ENCODE results near the gene RPS27A. TPM values are rescaled to one million over a fixed set of nuclear protein-coding genes. Genes with fewer than 3 reads are reported as not detected.
A peak's percentile ranks its signal among the peaks of the same experiment; 100 is the strongest.
"Not testable (repeated sequence)": the region's sequence is repeated elsewhere in the genome, so short reads cannot be mapped to it uniquely, and the experiment has no call there.

Gene RPS27A
- total RNA-seq, 1 donor from 2014 or later: 3,784 TPM

- peak overlapping the region; percentile 96 for H3K4me3 ChIP-seq (ENCODE audit: low read depth, low read length)
- DNase-seq (ENCODE audit: low read depth): no peak
- TF ChIP-seq CTCF (conservative IDR thresholded peaks at IDR 0.05; ENCODE audit: low read depth, low read length): no peak
Observed at GRCh38 chr2:55269645-55269990, 37.1 kb downstream of the RPS27A start.

GRCh38 chr2:55274346-55274745, 41.9 kb downstream of the RPS27A start:
- not testable (repeated sequence) for DNase-seq (ENCODE audit: low read depth); H3K4me3 ChIP-seq (ENCODE audit: low read depth, low read length)

- H3K4me3 ChIP-seq (ENCODE audit: low read depth, low read length): no peak overlapping the region
- TF ChIP-seq CTCF (conservative IDR thresholded peaks at IDR 0.05; ENCODE audit: low read depth, low read length): no peak
- no peak for DNase-seq (ENCODE audit: low read depth)
Observed at GRCh38 chr2:55277310-55277709, 44.8 kb downstream of the RPS27A start.

- not testable (repeated sequence) for DNase-seq (ENCODE audit: low read depth); H3K4me3 ChIP-seq (ENCODE audit: low read depth, low read length)
Observed at GRCh38 chr2:55279214-55279835, 46.8 kb downstream of the RPS27A start.

GRCh38 chr2:55279859-55280424, 47.5 kb downstream of the RPS27A start:
- not testable (repeated sequence) for DNase-seq (ENCODE audit: low read depth)

GRCh38 chr2:55280851-55281546, 48.5 kb downstream of the RPS27A start:
- not testable (repeated sequence) for DNase-seq (ENCODE audit: low read depth); H3K4me3 ChIP-seq (ENCODE audit: low read depth, low read length)

More at GRCh38 chr2:55279859-55280424, 47.5 kb downstream of the RPS27A start:
- H3K4me3 ChIP-seq (ENCODE audit: low read depth, low read length): not testable (repeated sequence)

- H3K4me3 ChIP-seq (ENCODE audit: low read depth, low read length): peak overlapping the region; percentile 75
- no peak for DNase-seq (ENCODE audit: low read depth)
- TF ChIP-seq CTCF (conservative IDR thresholded peaks at IDR 0.05; ENCODE audit: low read depth, low read length): no peak
Observed at GRCh38 chr2:55282110-55282917, 49.8 kb downstream of the RPS27A start.

- no peak overlapping the region for H3K4me3 ChIP-seq (ENCODE audit: low read depth, low read length)
- no peak for TF ChIP-seq CTCF (conservative IDR thresholded peaks at IDR 0.05; ENCODE audit: low read depth, low read length)
- no peak for DNase-seq (ENCODE audit: low read depth)
Observed at GRCh38 chr2:55283083-55283482, 50.6 kb downstream of the RPS27A start.

Other genes starting within 250 kb of the RPS27A start
- 322 and 384 TPM in 2 replicates for gene RTN4, start 182.2 kb upstream of the RPS27A start, total RNA-seq
- 3.8 and 8.6 TPM in 2 replicates for gene CLHC1, start 395 bp upstream of the RPS27A start, total RNA-seq
- gene MTIF2, start 36.5 kb downstream of the RPS27A start, total RNA-seq: 22.7 and 27.8 TPM in 2 replicates
- gene CCDC88A, start 187.2 kb downstream of the RPS27A start, total RNA-seq: 28.3 and 31.2 TPM in 2 replicates

Data from epithelial cell of proximal tubule (primary cell).